ENCODE data around the gene LRP3.

LRP3 gene

GRCh38 chr19:33156334-33156733 lies 37.8 kb upstream of the LRP3 start:
- no peaks in the 10 kb centered on the region for H3K9me2 ChIP-seq (replicated peaks; ENCODE audit: control insufficient read depth, low read length)
- H4K20me1 ChIP-seq (ENCODE audit: control insufficient read depth, insufficient read depth, low read depth, low read length), result no peaks in the 10 kb centered on the region
- no peaks in the 10 kb centered on the region for H3F3A ChIP-seq (ENCODE audit: control insufficient read depth, insufficient read depth)
- H3K79me2 ChIP-seq (ENCODE audit: control insufficient read depth, low read length), result no peaks in the 10 kb centered on the region
- peaks cover 4% of the 10 kb centered on the region; the same call in 1 of the 2 replicates for H3K4me1 ChIP-seq (ENCODE audit: control insufficient read depth, low read length)
- no peaks in the 10 kb centered on the region for H3K27me3 ChIP-seq (ENCODE audit: control insufficient read depth, low read length)
- H3K4me3 ChIP-seq (ENCODE audit: low read length), result no peak overlapping the region
- no peak overlapping the region for H3K4me2 ChIP-seq (ENCODE audit: low read length)
- no peaks in the 10 kb centered on the region for H3K9me3 ChIP-seq (ENCODE audit: control insufficient read depth, insufficient read depth, low read length)
- H3K36me3 ChIP-seq (ENCODE audit: control insufficient read depth, low read length), result no peaks in the 10 kb centered on the region
- H3K27ac ChIP-seq (ENCODE audit: low read depth, low read length), result no peak overlapping the region
- TF ChIP-seq CTCF (IDR thresholded peaks at IDR 0.05; ENCODE audit: low read depth, low read length, poor library complexity, severe bottlenecking) (no peak), EZH2phosphoT487 (IDR thresholded peaks at IDR 0.05; ENCODE audit: borderline replicate concordance, low read length) (no peak)

- Histone ChIP-seq H3K9me2 (replicated peaks; ENCODE audit: control insufficient read depth, low read length) (no peaks in the 10 kb centered on the region), H3K9me3 (ENCODE audit: control insufficient read depth, insufficient read depth, low read length) (no peaks in the 10 kb centered on the region), H3K4me1 (ENCODE audit: control insufficient read depth, low read length) (peaks cover 4% of the 10 kb centered on the region; the same call in 1 of the 2 replicates), H4K20me1 (ENCODE audit: control insufficient read depth, insufficient read depth, low read depth, low read length) (no peaks in the 10 kb centered on the region), H3K27ac (ENCODE audit: low read depth, low read length) (no peak overlapping the region), H3K4me3 (ENCODE audit: low read length) (no peak overlapping the region), H3K4me2 (ENCODE audit: low read length) (no peak overlapping the region), H3K27me3 (ENCODE audit: control insufficient read depth, low read length) (no peaks in the 10 kb centered on the region), H3F3A (ENCODE audit: control insufficient read depth, insufficient read depth) (no peaks in the 10 kb centered on the region), H3K36me3 (ENCODE audit: control insufficient read depth, low read length) (no peaks in the 10 kb centered on the region), H3K79me2 (ENCODE audit: control insufficient read depth, low read length) (no peaks in the 10 kb centered on the region)
- TF ChIP-seq CTCF (IDR thresholded peaks at IDR 0.05; ENCODE audit: low read depth, low read length, poor library complexity, severe bottlenecking), result no peak
- no peak for TF ChIP-seq EZH2phosphoT487 (IDR thresholded peaks at IDR 0.05; ENCODE audit: borderline replicate concordance, low read length)
Observed at GRCh38 chr19:33157906-33158305, 36.2 kb upstream of the LRP3 start.

- Histone ChIP-seq H3K4me2 (ENCODE audit: low read length) (no peak overlapping the region), H3K27ac (ENCODE audit: low read depth, low read length) (no peak overlapping the region)
Observed at GRCh38 chr19:33158365-33158764, 35.8 kb upstream of the LRP3 start.

More at GRCh38 chr19:33158365-33158764, 35.8 kb upstream of the LRP3 start:
- Histone ChIP-seq H3K4me1 (ENCODE audit: control insufficient read depth, low read length) (peaks cover 4% of the 10 kb centered on the region; the same call in 1 of the 2 replicates), H3K27me3 (ENCODE audit: control insufficient read depth, low read length) (no peaks in the 10 kb centered on the region), H3K79me2 (ENCODE audit: control insufficient read depth, low read length) (no peaks in the 10 kb centered on the region), H3F3A (ENCODE audit: control insufficient read depth, insufficient read depth) (no peaks in the 10 kb centered on the region), H3K9me3 (ENCODE audit: control insufficient read depth, insufficient read depth, low read length) (no peaks in the 10 kb centered on the region), H3K36me3 (ENCODE audit: control insufficient read depth, low read length) (no peaks in the 10 kb centered on the region), H3K4me3 (ENCODE audit: low read length) (no peak overlapping the region), H4K20me1 (ENCODE audit: control insufficient read depth, insufficient read depth, low read depth, low read length) (no peaks in the 10 kb centered on the region), H3K9me2 (replicated peaks; ENCODE audit: control insufficient read depth, low read length) (no peaks in the 10 kb centered on the region)
- TF ChIP-seq CTCF (IDR thresholded peaks at IDR 0.05; ENCODE audit: low read depth, low read length, poor library complexity, severe bottlenecking), result no peak
- TF ChIP-seq EZH2phosphoT487 (IDR thresholded peaks at IDR 0.05; ENCODE audit: borderline replicate concordance, low read length), result no peak

All from DOHH2 (cell line).